Ascending aorta (tissue), 2 donors: ENCODE data around the gene GP2. TPM values are rescaled to one million over a fixed set of nuclear protein-coding genes. Genes with fewer than 3 reads are reported as not detected.

Source experiments
- DNase-seq, 2 donors: peaks; one replicate each; pipeline ENCODE4 v3.0.0-alpha.2; 2019; ENCODE audit warnings: low spot score in 2 of 2
- H3K27ac ChIP-seq, 2 donors: fragments of 200-600 bp; sonication (generic); one replicate each; pipeline ENCODE4 v1.5.1; 2016 to 2017; ENCODE audit warnings: mild to moderate bottlenecking in 1 of 2
- H3K27me3 ChIP-seq: fragments of 200-600 bp; sonication (generic); one replicate; pipeline ENCODE4 v1.5.1; 2017
- H3K36me3 ChIP-seq, 2 donors: fragments of 200-600 bp; sonication (generic); one replicate each; pipeline ENCODE4 v1.5.1; 2016
- H3K4me1 ChIP-seq, 2 donors: fragments of 200-600 bp; sonication (generic); one replicate each; pipeline ENCODE4 v1.5.1; 2016 to 2017; ENCODE audit warnings: mild to moderate bottlenecking in 1 of 2
- H3K4me3 ChIP-seq, 2 donors: fragments of 200-600 bp; sonication (generic); one replicate each; pipeline ENCODE4 v1.5.1; 2016 to 2017; ENCODE audit warnings: mild to moderate bottlenecking in 1 of 2
- H3K9me3 ChIP-seq, 2 donors: fragments of 200-600 bp; sonication (generic); one replicate each; pipeline ENCODE4 v1.5.1; 2016
- CTCF ChIP-seq, 3 experiments: fragments of 200-600 bp in 2 of 3; fragments of 450-650 bp in 1 of 3; sonication (generic) in 2 of 3; IDR thresholded peaks; one replicate each; pipeline ENCODE4 v1.5.1; 2016 to 2019; ENCODE audit warnings: antibody characterized with exemption in 3 of 3, mild to moderate bottlenecking in 1 of 3, moderate library complexity in 1 of 3
- intact Hi-C: fragments of 100-400 bp; cut with DNase I; formaldehyde crosslinking; loops from one replicate; pipeline ENCODE4 v1.15.1; 2023
- total RNA-seq: library from RNA; depleted of rRNA; stranded (reverse); fragments of >200 nt; gene quantifications from one replicate; pipeline ENCODE4 v1.1.0, GENCODE V29; 2016

GP2 gene
- total RNA-seq, 1 donor from 2014 or later, result 0.11 TPM

GRCh38 chr16:20298452-20298851 is 28.9 kb downstream of the GP2 start:
- Histone ChIP-seq H3K4me3 (no peak overlapping the region), H3K27me3 (no peaks in the 10 kb centered on the region), H3K27ac (no peak overlapping the region), H3K4me1 (no peaks in the 10 kb centered on the region), H3K9me3 (no peaks in the 10 kb centered on the region), H3K36me3 (no peaks in the 10 kb centered on the region)
- intact Hi-C loops, result no loop called here
- DNase-seq, result no peak
- TF ChIP-seq CTCF (IDR thresholded peaks at IDR 0.05), result no peak

GRCh38 chr16:20291208-20292206 is 35.8 kb downstream of the GP2 start:
- no peak for DNase-seq
- Histone ChIP-seq H3K4me3 (no peak overlapping the region), H3K27ac (no peak overlapping the region), H3K9me3 (no peaks in the 10 kb centered on the region), H3K4me1 (no peaks in the 10 kb centered on the region), H3K27me3 (no peaks in the 10 kb centered on the region), H3K36me3 (no peaks in the 10 kb centered on the region)
- intact Hi-C loops, result no loop called here
- TF ChIP-seq CTCF (IDR thresholded peaks at IDR 0.05), result no peak

GRCh38 chr16:20289571-20289970 is 37.7 kb downstream of the GP2 start:
- DNase-seq, result no peak
- no peak overlapping the region for H3K4me3 ChIP-seq
- no peaks in the 10 kb centered on the region for H3K27me3 ChIP-seq
- no peak for TF ChIP-seq CTCF (IDR thresholded peaks at IDR 0.05)
- H3K27ac ChIP-seq, result no peak overlapping the region
- intact Hi-C loops, result no loop called here
- no peaks in the 10 kb centered on the region for H3K36me3 ChIP-seq
- no peaks in the 10 kb centered on the region for H3K4me1 ChIP-seq
- no peaks in the 10 kb centered on the region for H3K9me3 ChIP-seq

- H3K4me3 ChIP-seq, result no peak overlapping the region
- intact Hi-C loops, result no loop called here
Observed at GRCh38 chr16:20285993-20286499, 41.3 kb downstream of the GP2 start.

GRCh38 chr16:20280259-20280658 is 47.1 kb downstream of the GP2 start:
- TF ChIP-seq CTCF (IDR thresholded peaks at IDR 0.05), result no peak
- H3K27ac ChIP-seq, result no peak overlapping the region
- intact Hi-C loops, result no loop called here
- H3K4me1 ChIP-seq, result no peaks in the 10 kb centered on the region
- no peak overlapping the region for H3K4me3 ChIP-seq
- H3K9me3 ChIP-seq, result no peaks in the 10 kb centered on the region
- no peak for DNase-seq
- H3K36me3 ChIP-seq, result no peaks in the 10 kb centered on the region
- no peaks in the 10 kb centered on the region for H3K27me3 ChIP-seq

More at GRCh38 chr16:20285993-20286499, 41.3 kb downstream of the GP2 start:
- Histone ChIP-seq H3K36me3 (no peaks in the 10 kb centered on the region), H3K27me3 (no peaks in the 10 kb centered on the region), H3K9me3 (no peaks in the 10 kb centered on the region), H3K27ac (no peak overlapping the region), H3K4me1 (no peaks in the 10 kb centered on the region)
- no peak for TF ChIP-seq CTCF (IDR thresholded peaks at IDR 0.05)
- DNase-seq, result no peak
